SJCRH30 (cell line): ENCODE data around the gene PJA2. TPM values are rescaled to one million over a fixed set of nuclear protein-coding genes. Genes with fewer than 3 reads are reported as not detected.

Experiments used
- DNase-seq, 2 experiments: peaks; one replicate each; pipeline ENCODE4 v3.0.0-alpha.2; 2015 to 2020
- H3K27ac ChIP-seq: fragments of 250-450 bp; sonication (Bioruptor Pico); 2 replicates; pipeline ENCODE4 v1.5.1; 2020; ENCODE audit warnings: mild to moderate bottlenecking, moderate library complexity
- H3K27me3 ChIP-seq: fragments of 250-450 bp; sonication (Bioruptor Pico); 2 replicates; pipeline ENCODE4 v1.5.1; 2020; ENCODE audit warnings: mild to moderate bottlenecking, moderate library complexity
- H3K36me3 ChIP-seq: fragments of 250-450 bp; sonication (Bioruptor Pico); 2 replicates; pipeline ENCODE4 v1.5.1; 2020; ENCODE audit warnings: mild to moderate bottlenecking, moderate library complexity
- H3K4me1 ChIP-seq: fragments of 250-450 bp; sonication (Bioruptor Pico); 2 replicates; pipeline ENCODE4 v1.5.1; 2020; ENCODE audit warnings: mild to moderate bottlenecking, moderate library complexity
- H3K4me3 ChIP-seq: fragments of 250-450 bp; sonication (Bioruptor Pico); 2 replicates; pipeline ENCODE4 v1.5.1; 2020; ENCODE audit warnings: mild to moderate bottlenecking, moderate library complexity
- H3K9me3 ChIP-seq: fragments of 250-450 bp; sonication (Bioruptor Pico); replicated peaks from 2 replicates; pipeline ENCODE4 v1.5.1; 2020; ENCODE audit warnings: mild to moderate bottlenecking, moderate library complexity
- total RNA-seq: library from RNA; depleted of rRNA; stranded (reverse); fragments of >200 nt; shearing (Covaris generic); gene quantifications from 2 replicates; pipeline ENCODE4 v1.2.3, GENCODE V29; 2014

The PJA2 gene
- total RNA-seq, 1 experiment from 2014 or later = 67.1 TPM

DNA sequence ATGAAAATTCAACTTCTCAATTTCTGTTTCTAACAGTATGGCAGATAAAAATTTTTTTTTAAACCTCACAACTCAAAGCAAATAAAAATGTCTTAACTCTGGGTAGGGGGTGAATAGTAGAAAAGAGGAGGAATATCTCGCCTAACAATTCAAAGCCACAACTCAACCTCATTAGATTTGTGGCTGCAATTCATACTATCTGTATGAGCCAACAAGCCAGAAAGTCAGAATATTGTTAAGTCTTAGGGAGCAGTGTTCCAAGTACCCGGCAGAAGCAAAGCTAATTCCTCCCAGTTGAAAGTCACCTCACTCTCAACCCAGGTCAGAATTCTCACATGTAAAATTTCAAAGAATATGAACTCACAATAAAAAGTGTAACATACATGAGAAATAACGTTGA, 15.0 kb downstream of the PJA2 start:
- H3K4me1 ChIP-seq = no peaks in the 10 kb centered on the region
- no peak overlapping the region for H3K27ac ChIP-seq
- peaks cover 3% of the 10 kb centered on the region for H3K36me3 ChIP-seq
- no peaks in the 10 kb centered on the region for H3K27me3 ChIP-seq
- H3K4me3 ChIP-seq = no peak overlapping the region
- DNase-seq = no peak
- H3K9me3 ChIP-seq = peaks cover 4% of the 10 kb centered on the region; the same call in 1 of the 2 replicates

DNA sequence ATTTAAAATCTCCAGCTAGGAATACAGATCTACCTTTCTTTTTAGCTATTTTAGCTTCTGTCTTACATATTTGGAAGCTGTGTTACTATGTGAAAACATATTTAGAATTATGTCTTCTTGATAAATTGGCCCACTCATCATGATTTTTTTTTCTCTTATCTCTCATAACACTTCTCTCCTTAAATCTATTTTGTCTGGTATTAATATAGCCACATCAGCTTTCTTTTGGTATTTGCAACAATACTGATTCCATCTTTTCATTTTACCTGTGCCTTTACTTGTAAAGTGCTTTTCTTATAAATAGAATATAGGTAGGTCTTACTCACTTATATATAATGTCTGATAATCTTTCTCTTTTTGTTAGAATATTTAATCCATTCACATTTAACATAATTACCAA, 19.6 kb downstream of the PJA2 start:
- no peak overlapping the region for H3K4me3 ChIP-seq
- H3K4me1 ChIP-seq = 0 out of 2 replicates have a peak, but pooled peaks cover 3% of the 10 kb centered on the region
- no peaks in the 10 kb centered on the region for H3K36me3 ChIP-seq
- peaks cover 5% of the 10 kb centered on the region; the same call in 1 of the 2 replicates for H3K9me3 ChIP-seq
- no peak for DNase-seq
- no peak overlapping the region for H3K27ac ChIP-seq
- H3K27me3 ChIP-seq = no peaks in the 10 kb centered on the region

DNA sequence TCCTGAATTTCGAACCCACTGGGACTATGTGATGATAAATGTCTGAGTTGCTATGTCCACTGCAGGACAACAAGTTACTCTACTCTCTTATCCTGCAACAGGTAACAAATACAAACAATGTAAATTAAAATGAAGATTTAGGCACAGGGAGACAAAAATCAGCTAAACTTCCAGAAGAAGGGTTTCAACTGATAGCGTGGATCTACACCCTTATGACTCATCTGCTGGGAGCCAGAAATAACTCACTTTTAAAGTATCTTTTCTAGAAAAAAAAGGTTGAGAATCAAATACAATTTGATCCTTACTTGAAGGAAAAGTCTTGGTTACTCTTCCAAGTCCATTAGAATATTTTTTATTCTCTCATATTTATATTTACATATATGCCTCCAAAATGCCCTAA, 21.4 kb downstream of the PJA2 start:
- Histone ChIP-seq H3K27me3 (no peaks in the 10 kb centered on the region), H3K9me3 (peaks cover 5% of the 10 kb centered on the region; the same call in 1 of the 2 replicates), H3K36me3 (no peaks in the 10 kb centered on the region), H3K27ac (no peak overlapping the region), H3K4me1 (0 out of 2 replicates have a peak, but pooled peaks cover 3% of the 10 kb centered on the region), H3K4me3 (no peak overlapping the region)
- no peak for DNase-seq

DNA sequence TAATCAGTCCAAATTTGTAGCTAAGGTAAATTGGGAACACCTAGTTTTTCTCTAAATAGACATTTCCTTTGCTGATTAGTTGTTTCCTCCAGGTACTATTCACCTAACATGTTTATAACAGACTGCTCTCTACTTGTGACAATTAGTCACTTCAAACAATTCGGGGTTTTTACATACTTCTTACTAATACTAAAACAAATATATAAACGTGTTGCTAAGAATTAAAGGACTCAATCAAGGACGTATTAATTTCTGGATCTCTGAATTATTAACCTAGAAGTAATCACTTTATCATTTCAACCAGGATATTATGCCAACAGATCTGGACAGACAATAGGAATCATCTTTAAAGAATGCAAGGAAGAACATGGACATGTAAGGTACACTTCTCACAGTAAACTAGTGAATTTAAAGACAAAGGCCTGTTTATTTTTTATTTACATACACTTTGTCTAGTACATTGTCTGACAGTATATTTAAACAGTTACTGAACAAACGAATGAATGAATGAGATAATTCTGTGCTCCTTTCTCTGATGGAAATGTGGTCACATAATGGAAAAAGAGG, 22.3 kb downstream of the PJA2 start:
- peaks cover 5% of the 10 kb centered on the region; the same call in 1 of the 2 replicates for H3K9me3 ChIP-seq
- no peak overlapping the region for H3K4me3 ChIP-seq
- no peak overlapping the region for H3K27ac ChIP-seq
- 0 out of 2 replicates have a peak, but pooled peaks cover 3% of the 10 kb centered on the region for H3K4me1 ChIP-seq
- H3K36me3 ChIP-seq = peaks cover under 1% of the 10 kb centered on the region; the same call in 1 of the 2 replicates
- no peak for DNase-seq
- no peaks in the 10 kb centered on the region for H3K27me3 ChIP-seq

DNA sequence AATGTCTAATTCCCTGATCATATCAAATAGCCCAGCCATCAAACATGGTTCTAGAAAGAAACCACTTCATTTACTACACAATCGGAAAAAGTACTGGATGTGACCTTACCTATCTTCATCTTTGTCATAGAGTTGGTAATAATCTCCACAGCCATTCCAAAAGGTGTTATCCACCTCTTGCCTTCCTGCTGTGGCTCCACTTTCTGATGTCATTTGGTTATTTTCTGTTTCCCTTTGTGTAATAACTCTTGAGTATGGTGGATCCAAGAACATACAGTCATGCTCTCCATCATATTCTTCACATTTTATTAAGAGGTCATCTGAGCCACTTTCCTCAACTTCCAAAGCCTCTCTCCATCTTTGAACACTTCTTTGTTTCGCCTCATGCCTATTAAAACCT, 31.7 kb downstream of the PJA2 start:
- peaks cover 40% of the 10 kb centered on the region for H3K36me3 ChIP-seq

DNA sequence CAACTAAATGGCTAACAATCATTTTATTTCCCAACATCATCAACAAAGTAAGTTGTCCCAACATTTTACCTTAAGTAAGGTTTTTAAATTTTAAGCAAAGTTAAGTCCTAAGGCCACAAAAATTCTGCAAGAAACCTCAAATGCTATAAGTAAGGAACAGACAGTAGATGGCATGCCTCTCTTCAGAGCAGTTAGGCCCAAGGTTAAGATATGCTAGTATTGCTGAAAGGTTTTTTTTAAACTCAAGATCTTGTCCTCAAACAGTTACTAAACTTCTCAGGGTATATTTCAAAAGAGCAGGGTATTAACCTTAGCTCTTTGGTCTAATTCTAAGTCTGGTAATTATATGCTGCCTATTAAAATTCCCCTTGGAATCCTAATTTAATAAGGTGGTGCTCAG, 35.1 kb downstream of the PJA2 start:
- peaks cover 24% of the 10 kb centered on the region for H3K36me3 ChIP-seq
- H3K4me1 ChIP-seq = no peaks in the 10 kb centered on the region

More for the DNA sequence above, 31.7 kb downstream of the PJA2 start:
- Histone ChIP-seq H3K27ac (no peak overlapping the region), H3K4me3 (no peak overlapping the region), H3K4me1 (no peaks in the 10 kb centered on the region), H3K27me3 (no peaks in the 10 kb centered on the region), H3K9me3 (no peaks in the 10 kb centered on the region)
- DNase-seq = no peak

DNA sequence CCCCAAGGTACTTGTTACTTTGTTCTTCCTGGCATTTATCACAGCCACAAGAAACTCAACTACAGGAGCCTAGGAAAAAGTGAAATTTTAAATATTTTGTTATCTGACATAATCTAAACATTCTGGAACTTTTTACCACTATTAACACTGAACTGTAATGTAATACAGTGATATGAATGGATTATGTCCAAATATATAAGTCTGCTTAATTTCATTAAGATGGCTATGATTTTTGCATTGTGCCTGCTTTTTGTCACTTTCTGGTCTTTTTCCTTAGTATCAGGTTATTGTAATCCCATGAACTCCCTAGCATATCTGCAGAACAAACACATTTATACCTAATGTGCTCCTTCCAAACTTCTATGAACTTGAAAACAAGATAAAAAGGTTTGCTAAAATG, 35.8 kb downstream of the PJA2 start:
- Histone ChIP-seq H3K4me3 (no peak overlapping the region), H3K27ac (no peak overlapping the region), H3K9me3 (no peaks in the 10 kb centered on the region), H3K27me3 (no peaks in the 10 kb centered on the region), H3K36me3 (peaks cover 22% of the 10 kb centered on the region), H3K4me1 (no peaks in the 10 kb centered on the region)
- DNase-seq = no peak

More for the DNA sequence above, 35.1 kb downstream of the PJA2 start:
- H3K27me3 ChIP-seq = no peaks in the 10 kb centered on the region
- H3K4me3 ChIP-seq = no peak overlapping the region
- DNase-seq = no peak
- H3K27ac ChIP-seq = no peak overlapping the region
- no peaks in the 10 kb centered on the region for H3K9me3 ChIP-seq

DNA sequence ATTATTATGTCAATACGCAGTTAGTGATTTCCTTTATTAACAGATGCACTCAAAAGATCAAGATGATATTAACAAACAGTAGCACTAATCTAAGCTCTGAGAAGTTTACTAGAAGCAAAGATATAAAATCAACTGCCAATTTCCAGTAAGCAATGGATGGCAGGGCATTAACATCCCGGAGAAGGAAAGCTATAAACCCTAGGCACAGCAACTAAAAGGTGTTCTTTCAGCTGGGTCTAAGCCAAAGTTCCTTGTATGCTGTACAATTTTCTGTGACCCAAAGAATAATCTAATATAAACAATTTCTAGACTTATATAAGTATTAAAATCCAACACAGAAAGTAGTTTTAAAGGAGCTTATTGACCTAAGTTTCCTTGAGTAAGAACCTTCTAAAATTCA, 39.4 kb downstream of the PJA2 start:
- Histone ChIP-seq H3K9me3 (0 out of 2 replicates have a peak, but pooled peaks cover 5% of the 10 kb centered on the region), H3K4me3 (no peak overlapping the region), H3K4me1 (no peaks in the 10 kb centered on the region), H3K27me3 (no peaks in the 10 kb centered on the region), H3K27ac (no peak overlapping the region), H3K36me3 (peaks cover 37% of the 10 kb centered on the region)
- no peak for DNase-seq

DNA sequence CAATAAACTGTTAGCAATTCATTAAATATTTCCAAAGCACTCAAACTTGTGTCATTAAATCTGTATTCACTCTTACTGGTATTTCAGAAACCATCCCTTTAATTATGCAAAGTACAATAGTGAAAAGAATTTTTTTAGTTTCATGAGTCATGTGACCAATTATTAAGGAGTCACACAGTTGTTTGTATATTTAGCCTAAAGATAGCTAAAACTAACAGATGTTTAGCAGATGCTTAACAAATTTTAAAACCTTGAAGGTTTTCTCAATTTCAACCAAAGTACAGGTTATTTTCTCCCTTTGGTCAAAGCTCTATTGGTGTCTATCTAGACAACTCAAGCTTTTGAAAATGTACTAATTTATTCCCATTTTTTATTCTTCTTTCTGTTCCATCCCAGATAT, 44.1 kb downstream of the PJA2 start:
- Histone ChIP-seq H3K4me3 (no peak overlapping the region), H3K4me1 (no peaks in the 10 kb centered on the region), H3K36me3 (peaks cover 66% of the 10 kb centered on the region), H3K27me3 (no peaks in the 10 kb centered on the region), H3K27ac (no peak overlapping the region), H3K9me3 (0 out of 2 replicates have a peak, but pooled peaks cover 5% of the 10 kb centered on the region)
- no peak for DNase-seq

DNA sequence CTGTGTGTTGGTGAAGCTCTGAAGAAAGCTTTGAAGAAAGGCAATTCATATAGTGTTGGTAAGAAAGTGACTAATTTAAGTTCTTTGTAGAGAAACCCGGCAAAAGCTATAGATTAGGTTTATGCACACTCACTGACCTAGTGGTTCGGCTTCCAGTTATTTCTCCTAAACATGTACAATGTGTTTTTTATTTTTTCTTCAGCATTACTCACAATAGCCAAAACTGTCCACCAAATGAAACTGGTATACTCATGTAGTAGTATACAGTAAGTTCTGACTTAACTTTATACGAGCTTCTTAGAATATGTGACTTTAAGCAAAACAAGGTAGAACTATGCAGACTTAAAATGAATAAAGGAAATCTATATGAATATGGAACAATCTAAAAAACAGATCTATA, 44.8 kb downstream of the PJA2 start:
- no peak for DNase-seq
- no peaks in the 10 kb centered on the region for H3K27me3 ChIP-seq
- H3K4me3 ChIP-seq = no peak overlapping the region
- H3K9me3 ChIP-seq = 0 out of 2 replicates have a peak, but pooled peaks cover 5% of the 10 kb centered on the region
- no peak overlapping the region for H3K27ac ChIP-seq
- peaks cover 70% of the 10 kb centered on the region for H3K36me3 ChIP-seq
- H3K4me1 ChIP-seq = no peaks in the 10 kb centered on the region

DNA sequence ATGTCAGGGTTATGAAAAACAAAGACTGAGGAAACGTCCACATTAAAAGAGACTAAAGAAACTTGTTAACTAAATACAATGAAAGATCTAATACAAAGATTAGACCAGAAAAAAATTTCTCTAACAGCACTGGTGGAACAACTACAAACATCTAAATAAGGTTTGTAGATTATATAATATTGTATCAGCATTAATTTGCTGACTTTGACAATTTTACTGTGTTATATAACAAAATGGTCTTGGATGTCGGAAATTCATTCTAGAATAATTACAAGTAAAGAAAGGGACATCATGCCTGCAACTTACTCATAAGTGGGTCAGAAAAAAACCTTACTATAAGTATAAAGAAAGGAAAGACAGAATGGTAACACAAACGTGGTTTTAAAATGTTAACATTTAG, 50.1 kb downstream of the PJA2 start:
- Histone ChIP-seq H3K36me3 (peaks cover 49% of the 10 kb centered on the region), H3K4me1 (no peaks in the 10 kb centered on the region), H3K4me3 (no peak overlapping the region), H3K27me3 (no peaks in the 10 kb centered on the region), H3K9me3 (no peaks in the 10 kb centered on the region), H3K27ac (no peak overlapping the region)
- DNase-seq = no peak

DNA sequence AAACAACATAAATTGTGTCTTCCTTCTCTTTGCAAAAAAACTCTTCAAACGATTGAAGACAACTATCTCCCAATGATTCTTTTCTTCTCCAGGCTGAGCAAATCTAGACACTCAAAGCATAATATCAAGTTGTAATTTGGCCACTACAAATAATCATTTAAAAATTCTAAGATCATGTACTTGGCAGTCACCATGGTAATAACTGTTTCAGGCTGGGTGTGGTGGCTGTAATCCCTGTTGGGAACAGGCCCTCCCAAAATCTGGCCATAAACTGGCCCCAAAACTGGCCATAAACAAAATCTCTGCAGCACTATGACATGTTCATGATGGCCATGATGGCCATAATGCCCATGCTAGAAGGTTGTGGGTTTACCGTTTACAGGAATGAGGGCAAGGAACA, 52.0 kb downstream of the PJA2 start:
- no peak overlapping the region for H3K27ac ChIP-seq
- peaks cover 41% of the 10 kb centered on the region for H3K36me3 ChIP-seq
- no peaks in the 10 kb centered on the region for H3K9me3 ChIP-seq
- no peaks in the 10 kb centered on the region for H3K27me3 ChIP-seq
- no peak overlapping the region for H3K4me3 ChIP-seq
- DNase-seq = no peak
- no peaks in the 10 kb centered on the region for H3K4me1 ChIP-seq

DNA sequence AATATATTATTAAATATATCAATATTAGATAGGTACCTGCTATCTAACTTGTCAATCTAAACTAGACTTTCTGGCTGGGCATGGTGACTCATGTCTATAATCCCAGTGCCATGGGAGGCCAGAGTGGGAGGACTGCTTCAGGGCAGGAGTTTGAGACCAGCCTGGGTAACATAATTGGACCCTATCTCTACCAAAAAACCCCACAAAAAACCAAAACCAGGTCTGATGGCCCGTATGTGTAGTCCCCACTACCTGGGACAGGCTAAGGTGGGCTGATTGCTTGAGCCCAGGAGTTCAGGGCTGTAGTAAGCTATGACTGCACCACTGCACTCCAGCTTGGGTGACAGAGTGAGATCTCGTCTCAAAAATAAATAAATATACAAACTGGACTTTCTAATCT, 55.0 kb downstream of the PJA2 start:
- peak in 1 of 2 experiments; percentile 19 for DNase-seq
- Histone ChIP-seq H3K4me3 (no peak overlapping the region), H3K36me3 (peaks cover 31% of the 10 kb centered on the region), H3K9me3 (no peaks in the 10 kb centered on the region), H3K4me1 (no peaks in the 10 kb centered on the region), H3K27me3 (no peaks in the 10 kb centered on the region), H3K27ac (no peak overlapping the region)

DNA sequence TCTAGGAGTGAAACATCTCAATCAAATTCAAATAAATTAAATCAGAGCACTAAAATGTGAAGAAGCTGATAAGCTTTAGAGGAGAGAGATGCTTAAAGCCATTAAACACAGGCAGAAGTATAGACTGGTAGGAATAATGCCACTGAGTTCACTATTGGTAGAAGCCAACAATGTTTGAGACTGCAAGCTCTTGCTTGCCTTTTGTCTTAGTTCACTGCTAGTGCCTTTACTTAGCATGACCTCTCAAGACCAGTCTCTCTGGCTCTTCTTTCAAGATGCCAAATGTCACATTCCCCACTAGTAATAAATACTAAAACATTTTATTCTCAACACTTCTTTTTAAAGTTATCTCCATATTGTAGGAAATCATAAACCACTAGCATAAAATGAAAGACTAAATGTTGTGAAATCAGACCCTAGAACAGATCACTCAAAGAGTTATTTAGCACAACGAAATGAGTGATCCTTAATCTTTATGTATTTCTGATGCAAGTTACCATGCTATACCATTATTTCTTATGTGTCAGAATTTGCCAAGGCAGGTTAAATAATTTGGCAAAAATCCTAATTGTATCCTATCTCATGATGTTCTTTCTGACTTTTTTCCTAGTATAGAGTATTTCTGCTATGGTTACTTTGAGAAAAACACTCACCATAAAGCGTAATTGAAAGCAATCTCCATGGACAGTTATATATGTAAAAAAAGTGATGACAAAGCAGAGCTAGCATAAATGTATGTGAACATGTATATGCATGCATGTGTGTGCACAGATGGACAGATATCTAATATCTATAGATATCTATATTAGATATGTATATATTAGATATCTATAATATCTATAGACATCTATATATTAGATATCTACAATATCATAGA, 57.5 kb downstream of the PJA2 start:
- Histone ChIP-seq H3K27ac (no peak overlapping the region), H3K9me3 (no peaks in the 10 kb centered on the region), H3K4me3 (no peak overlapping the region), H3K27me3 (no peaks in the 10 kb centered on the region), H3K4me1 (no peaks in the 10 kb centered on the region), H3K36me3 (peaks cover 20% of the 10 kb centered on the region)
- DNase-seq = no peak

DNA sequence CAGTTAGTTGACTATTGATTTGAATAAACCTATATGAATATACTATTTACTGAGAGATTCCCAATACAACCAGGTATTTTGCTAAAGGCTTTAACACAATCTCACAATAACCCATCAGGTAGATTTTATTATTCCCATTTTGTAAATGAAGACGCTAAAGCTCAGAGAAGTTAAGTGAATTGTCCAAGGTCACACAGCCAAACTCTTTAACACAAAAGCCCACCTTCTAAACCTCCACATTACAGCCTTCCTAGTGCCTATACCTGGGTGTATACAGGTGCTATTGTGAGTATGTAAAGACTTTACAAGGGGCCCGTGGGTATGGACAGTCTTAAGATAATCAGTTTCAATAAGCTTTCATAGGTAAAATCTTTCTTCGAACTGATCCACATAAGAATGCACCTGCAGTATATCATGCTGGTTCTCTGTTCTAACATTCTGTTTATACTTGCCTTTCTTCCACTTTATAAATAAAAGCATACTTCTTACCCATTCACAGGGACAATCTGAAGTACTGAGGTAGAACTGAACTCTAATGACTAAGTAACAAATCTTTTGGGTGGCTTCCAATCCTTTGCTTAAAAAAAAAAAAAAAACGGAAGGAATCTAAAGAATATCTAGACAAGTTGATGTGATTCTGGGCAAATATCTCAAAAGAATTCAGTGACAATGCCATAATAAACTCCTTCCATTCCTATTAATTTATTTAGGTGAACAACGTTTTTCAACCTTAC, 59.1 kb downstream of the PJA2 start:
- Histone ChIP-seq H3K9me3 (no peaks in the 10 kb centered on the region), H3K27ac (no peak overlapping the region), H3K4me1 (no peaks in the 10 kb centered on the region), H3K4me3 (no peak overlapping the region), H3K36me3 (peaks cover 20% of the 10 kb centered on the region), H3K27me3 (no peaks in the 10 kb centered on the region)
- DNase-seq = no peak
